GM21423 (cell line): ENCODE data around the gene RRP1B.
"Not testable (repeated sequence)": the region's sequence is repeated elsewhere in the genome, so short reads cannot be mapped to it uniquely, and the experiment has no call there.

Experiments
- ATAC-seq: cut with Tn5 transposase; IDR thresholded peaks from one replicate; pipeline ENCODE4 v1.9.1; 2021; ENCODE audit warnings: mild to moderate bottlenecking, moderate library complexity; ENCODE audit not compliant: unreplicated experiment

Gene RRP1B

GRCh38 chr21:43697758-43698643 is 38.6 kb downstream of the RRP1B start:
- no peak for ATAC-seq

- not testable (repeated sequence) for ATAC-seq
Observed at GRCh38 chr21:43699492-43699777, 40.1 kb downstream of the RRP1B start.

GRCh38 chr21:43699933-43700599 is 40.7 kb downstream of the RRP1B start:
- no peak for ATAC-seq

DNA sequence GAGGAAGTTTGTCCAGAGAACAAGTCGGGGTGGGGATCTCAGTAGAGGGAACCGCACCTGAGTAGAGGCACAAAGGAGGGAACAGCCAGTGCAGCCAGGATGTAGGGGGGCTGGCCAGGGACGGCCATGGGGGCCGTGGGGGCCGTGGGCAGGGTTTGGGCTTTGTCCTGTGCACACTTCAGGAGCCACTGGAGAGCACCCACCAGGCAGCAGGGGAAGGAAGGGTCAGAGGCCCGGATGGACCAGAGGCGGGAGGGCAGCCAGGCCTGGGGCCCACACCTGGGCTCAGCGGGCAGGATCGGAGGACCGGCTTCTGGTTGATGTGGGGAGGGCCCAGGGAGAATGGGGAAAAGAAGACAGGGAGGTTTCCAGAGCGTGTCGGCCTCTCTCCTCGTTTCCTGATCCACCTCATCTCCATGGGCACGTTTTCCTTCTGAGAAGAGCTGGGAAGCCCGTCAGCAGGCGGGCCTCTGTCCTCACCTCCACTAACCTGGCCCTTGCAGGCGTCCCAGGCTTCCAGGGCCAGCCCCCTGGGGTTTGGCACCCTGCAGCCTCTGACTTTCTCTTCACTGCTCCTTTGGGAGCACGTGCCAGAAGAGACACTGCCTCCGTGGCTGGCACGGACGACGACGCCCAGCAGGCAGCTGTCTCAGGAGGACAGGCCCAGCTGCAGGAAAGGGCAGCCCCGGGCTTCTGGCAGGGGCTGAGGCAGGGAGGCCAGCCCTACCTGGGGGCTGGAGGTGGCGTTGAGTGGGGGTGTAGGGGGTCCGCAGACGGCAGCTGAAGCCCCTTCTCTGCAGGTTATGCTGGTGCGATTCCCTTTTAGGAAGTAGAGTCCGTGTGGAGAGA is 42.8 kb downstream of the RRP1B start:
- no peak for ATAC-seq

- no peak for ATAC-seq
Observed at GRCh38 chr21:43702785-43703034, 43.4 kb downstream of the RRP1B start.

DNA sequence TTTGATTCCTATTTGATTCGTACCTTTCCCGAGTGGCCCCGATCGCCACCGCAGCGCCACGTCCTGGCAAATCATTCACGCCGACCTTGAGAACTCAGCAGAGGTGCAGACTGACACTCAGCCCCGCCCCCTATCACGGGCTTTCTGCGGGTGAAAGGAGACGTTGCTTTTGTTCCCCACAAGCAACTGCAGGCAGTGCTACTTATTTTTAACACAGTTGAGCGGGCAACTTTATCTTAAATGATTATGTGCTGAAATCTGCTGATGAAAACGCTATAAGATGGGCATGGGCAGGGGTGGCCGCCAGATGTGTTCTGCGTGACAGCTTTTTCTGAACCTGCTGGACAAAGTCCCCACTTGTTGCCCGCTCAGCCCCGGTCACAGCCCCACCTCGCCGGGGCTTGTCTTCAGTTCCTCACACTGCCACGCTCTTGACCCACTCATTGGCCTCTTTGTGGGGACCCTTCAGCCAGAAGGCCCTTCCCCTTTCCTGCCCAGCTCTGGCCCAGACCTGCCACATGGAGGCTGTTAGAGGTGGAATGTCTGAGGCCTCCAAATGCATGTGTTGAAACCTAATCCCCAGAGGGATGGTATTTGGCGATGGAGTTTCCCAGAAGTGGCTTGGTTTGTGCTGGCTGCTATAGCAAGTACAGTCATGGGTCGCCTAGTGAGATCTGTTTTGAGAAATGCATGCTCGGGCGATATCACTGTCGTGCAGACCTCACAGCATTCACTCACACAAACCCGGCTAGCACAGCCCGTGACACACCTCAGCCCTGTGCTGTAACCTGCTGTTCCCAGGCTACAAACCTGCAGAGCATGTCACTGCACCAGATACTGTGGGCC is 43.9 kb downstream of the RRP1B start:
- no peak for ATAC-seq

GRCh38 chr21:43707462-43707861 is 48.1 kb downstream of the RRP1B start:
- no peak for ATAC-seq

- ATAC-seq, result no peak
Observed at GRCh38 chr21:43708745-43709381, 49.5 kb downstream of the RRP1B start.

DNA sequence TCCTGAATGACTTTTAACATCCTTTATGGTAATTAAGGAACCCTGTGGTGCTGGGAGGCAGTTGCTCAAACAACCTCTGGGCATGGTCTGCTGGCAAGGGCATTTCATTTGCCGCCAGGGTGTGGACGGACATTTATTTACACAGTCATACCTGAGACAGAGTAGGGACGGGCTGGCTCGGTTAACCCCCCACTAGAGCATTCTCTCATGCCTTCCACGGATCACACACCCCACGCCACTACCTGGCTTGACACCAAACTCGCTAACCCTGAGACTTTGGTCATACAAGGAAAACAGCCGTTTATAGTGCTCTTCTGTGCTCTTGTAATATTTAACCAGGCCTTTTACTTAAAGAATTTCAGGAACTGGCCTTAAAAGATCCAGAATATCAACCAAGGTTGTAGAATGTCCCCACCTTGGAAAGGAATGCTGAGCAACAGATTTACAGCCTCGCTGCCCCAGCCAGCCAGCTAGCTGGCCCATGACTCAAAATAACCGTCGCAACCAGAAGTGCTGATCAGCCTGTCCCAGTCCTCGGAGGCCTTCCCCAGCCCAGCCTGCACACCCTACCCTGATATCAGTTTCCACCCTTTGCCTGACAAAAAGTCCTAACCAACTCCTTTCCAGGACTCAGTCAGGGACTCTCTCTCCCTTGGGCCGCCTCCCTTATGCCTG is 53.0 kb downstream of the RRP1B start:
- no peak for ATAC-seq

DNA sequence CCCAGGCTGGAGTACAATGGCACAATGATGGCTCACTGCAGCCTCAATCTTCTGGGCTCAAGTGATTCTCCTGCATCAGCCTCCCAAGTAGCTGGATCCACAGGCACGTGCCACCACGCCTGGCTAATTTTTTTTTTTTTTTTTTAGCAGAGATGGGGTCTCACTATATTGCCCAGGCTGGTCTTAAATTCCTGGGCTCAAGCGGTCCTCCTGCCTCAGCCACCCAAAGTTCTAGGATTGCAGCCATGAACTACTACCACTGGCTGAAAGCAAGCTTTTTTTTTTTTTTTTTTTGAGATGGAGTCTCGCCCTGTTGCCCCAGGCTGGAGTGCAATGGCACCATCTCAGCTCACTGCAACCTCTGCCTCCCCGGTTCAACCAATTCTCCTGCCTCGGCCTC is 53.8 kb downstream of the RRP1B start:
- ATAC-seq, result not testable (repeated sequence)

- peak; percentile 34 for ATAC-seq
Observed at GRCh38 chr21:43716376-43717165, 57.2 kb downstream of the RRP1B start.

GRCh38 chr21:43717166-43717853 is 58.0 kb downstream of the RRP1B start:
- ATAC-seq, result no peak

DNA sequence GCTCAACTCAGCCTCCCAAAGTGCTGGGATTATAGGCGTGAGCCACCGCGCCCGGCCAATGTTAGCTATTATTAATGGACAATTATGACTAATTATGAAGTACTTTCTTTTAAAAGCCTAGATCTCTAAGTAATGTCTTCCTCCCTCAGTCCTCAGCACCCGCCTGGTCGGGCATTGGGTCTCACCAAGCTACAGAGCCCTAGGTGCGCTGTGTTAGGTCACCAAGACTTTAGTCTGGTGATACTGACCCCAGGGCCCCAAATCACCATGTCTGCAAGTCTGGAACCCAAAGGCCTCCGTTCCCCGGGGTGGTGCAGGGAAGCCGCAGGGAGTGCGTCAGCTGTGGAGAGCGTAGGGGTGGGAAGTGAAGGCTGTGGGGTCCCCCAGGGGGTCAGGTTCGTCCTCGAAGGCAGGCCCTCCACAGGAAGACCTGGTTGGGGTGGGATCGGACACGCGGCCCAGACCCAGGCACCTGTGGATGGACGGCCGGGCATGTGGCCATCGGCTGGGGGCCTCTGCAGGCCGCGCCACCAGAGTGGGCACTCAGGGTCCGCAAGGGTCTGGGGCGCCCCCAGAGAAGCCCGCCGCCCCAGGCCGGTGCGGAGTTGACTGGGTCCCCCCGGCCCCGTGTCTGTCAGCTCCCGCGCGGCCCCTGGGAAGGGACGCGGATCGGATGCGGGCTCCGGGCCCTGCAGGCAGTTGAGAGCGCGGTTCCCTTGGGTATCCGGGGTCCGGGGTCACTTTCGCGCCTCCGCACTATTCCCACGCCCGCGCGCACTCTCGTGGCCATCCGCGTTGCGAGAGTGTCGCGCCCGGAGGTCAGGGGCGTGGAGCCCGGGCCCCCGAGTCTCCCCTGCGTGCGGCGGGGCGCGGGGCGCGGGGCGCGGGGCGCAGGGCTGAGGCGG is 58.9 kb downstream of the RRP1B start:
- no peak for ATAC-seq

DNA sequence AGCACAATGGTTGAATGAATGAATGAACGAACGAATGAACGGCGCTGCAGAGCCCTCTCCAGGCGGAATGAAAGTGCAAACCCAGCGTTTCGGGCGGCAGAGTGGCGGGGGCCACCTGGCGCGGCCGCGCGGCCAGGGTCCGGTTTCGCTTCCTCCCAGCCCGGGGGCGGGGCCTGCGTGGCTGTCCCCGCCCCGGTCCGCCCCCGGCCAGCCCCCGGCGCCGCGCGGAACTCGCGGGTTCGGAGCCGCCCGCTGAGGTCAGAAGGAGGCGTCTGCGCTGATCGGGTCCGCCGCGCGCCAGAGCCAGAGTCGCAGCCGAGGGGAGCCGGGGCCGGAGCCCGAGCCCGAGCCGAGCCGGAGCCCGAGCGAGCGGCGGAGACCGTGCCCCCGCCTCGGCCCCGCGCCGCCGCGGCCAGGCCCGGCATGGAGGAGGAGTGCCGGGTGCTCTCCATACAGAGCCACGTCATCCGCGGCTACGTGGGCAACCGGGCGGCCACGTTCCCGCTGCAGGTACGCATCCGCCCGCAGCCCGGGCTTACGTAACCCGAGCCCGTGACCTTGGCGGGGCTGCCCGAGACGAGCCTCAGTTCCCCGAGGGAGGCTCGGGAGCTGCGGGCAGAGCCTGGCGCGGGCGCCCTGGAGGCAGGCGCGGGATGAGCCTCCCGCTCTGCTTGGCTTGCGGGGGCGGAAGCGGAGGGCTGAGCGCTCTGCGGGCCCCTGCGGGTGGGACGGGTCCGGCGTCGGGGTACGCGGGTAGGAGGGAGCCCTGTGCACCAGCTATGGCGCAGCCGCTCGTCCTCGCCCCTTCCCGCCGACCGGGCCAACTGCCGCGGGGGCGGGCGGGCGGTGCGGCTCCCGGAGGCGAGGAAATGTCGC is 59.8 kb downstream of the RRP1B start, which contains the start of gene PDXK:
Gene PDXK (plus strand): TSS at position 258 of the 876 bp plus-strand sequence. CDS start 166 bp downstream, at position 424.
- peak; percentile 56 for ATAC-seq

DNA sequence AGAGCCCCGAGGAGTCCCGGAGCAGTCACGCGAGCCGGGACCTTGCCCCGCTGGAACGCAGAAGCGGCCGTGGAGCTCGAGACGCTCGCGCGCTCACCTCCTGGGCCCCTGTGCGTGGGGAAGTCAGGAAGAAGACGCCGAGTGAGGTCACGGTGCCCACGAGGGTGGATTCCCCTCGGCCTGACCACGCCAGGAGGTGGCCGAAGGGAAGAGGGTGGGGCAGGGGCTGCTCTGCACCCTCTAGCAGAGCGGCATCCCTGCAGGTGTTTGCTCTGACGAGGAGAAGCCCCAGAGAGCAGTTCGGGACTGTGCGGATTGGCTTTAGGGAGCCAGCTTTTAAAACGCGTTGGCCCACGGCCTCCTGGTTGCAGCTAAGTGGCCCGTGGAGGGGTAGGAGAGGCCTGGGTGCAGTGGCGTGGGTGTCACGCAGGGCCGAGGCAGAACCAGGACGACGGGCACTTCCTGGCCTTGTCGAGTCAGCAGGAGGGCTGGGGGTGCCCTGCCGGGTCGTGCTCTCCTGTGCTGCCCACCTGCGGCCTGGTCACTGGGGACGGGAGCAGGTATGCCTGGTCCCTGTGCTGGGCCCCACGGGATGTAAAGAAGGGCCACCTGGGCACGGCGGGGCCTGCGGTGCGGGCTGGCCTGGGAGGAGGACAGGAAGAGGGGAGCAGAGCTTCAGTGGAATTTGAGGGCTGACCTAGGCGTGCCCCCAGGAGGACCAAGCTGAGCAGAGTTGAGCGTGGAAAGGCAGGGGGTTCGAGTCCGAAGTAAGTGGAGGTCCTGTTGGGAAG is 60.6 kb downstream of the RRP1B start:
- ATAC-seq, result no peak
